HL-60 (cell line): ENCODE measurements around the gene CLEC4M.
"Not testable (repeated sequence)": the region's sequence is repeated elsewhere in the genome, so short reads cannot be mapped to it uniquely, and the experiment has no call there.

Experiments used
- POLR2AphosphoS5 ChIP-seq: IDR thresholded peaks from 2 replicates; pipeline ENCODE4 v1.6.1; 2012; ENCODE audit warnings: low read depth
- SPI1 ChIP-seq: IDR thresholded peaks from 2 replicates; pipeline ENCODE4 v1.6.1; 2012; ENCODE audit warnings: low read depth, mild to moderate bottlenecking, borderline replicate concordance
- TF ChIP-seq, protein P1 (sequence below): IDR thresholded peaks from one replicate; pipeline ENCODE4 v1.5.1; 2011; ENCODE audit warnings: low read length, control low read depth, inconsistent platforms; ENCODE audit not compliant: insufficient read depth

DNA sequence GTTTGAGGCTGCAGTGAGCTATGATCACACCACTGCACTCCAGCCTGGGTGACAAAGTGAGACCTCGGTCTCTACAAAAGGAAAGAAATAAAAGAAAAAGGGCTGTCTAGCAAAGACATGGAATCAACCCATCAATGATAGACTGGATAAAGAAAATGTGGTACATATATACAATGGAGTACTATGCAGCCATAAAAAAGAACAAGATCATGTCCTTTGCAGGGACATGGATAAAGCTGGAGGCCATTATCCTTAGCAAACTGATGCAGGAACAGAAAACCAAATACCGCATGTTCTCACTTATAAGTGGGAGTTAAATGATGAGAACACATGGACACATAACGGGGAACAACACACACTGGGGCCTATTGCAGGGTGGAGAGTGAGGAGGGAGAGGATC is 53.0 kb downstream of the CLEC4M start:
- TF ChIP-seq POLR2AphosphoS5, SPI1: not testable (repeated sequence)
- TF ChIP-seq, protein P1, sequence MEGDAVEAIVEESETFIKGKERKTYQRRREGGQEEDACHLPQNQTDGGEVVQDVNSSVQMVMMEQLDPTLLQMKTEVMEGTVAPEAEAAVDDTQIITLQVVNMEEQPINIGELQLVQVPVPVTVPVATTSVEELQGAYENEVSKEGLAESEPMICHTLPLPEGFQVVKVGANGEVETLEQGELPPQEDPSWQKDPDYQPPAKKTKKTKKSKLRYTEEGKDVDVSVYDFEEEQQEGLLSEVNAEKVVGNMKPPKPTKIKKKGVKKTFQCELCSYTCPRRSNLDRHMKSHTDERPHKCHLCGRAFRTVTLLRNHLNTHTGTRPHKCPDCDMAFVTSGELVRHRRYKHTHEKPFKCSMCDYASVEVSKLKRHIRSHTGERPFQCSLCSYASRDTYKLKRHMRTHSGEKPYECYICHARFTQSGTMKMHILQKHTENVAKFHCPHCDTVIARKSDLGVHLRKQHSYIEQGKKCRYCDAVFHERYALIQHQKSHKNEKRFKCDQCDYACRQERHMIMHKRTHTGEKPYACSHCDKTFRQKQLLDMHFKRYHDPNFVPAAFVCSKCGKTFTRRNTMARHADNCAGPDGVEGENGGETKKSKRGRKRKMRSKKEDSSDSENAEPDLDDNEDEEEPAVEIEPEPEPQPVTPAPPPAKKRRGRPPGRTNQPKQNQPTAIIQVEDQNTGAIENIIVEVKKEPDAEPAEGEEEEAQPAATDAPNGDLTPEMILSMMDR = not testable (repeated sequence)
